OCI-LY1 (cell line): Measurements from ENCODE around the gene PDSS1.

ENCODE experiments used
- H2AFZ ChIP-seq: fragments of 200-600 bp; sonication (generic), shearing (Covaris generic); 2 replicates; pipeline ENCODE4 v1.6.0; 2014; ENCODE audit warnings: antibody characterized with exemption, mild to moderate bottlenecking, low read length
- H3F3A ChIP-seq: fragments of 200-600 bp; sonication (generic), shearing (Covaris generic); 2 replicates; pipeline ENCODE4 v1.6.0; 2014; ENCODE audit warnings: mild to moderate bottlenecking, antibody characterized with exemption, low read length, moderate library complexity; ENCODE audit not compliant: insufficient read depth
- H3K27ac ChIP-seq: fragments of 200-600 bp; sonication (generic); 2 replicates; pipeline ENCODE4 v1.5.1; 2014; ENCODE audit warnings: low read length, mixed run types, mild to moderate bottlenecking, low read depth; ENCODE audit not compliant: poor library complexity, severe bottlenecking
- H3K27me3 ChIP-seq: fragments of 200-600 bp; sonication (generic); 2 replicates; pipeline ENCODE4 v1.6.0; 2014; ENCODE audit warnings: antibody characterized with exemption, mild to moderate bottlenecking, low read length, moderate library complexity; ENCODE audit not compliant: insufficient read depth
- H3K36me3 ChIP-seq: fragments of 200-600 bp; sonication (generic); 2 replicates; pipeline ENCODE4 v1.6.1; 2014; ENCODE audit warnings: mild to moderate bottlenecking, antibody characterized with exemption, low read length, moderate library complexity, mixed read lengths; ENCODE audit not compliant: insufficient read depth
- H3K4me1 ChIP-seq: fragments of 200-600 bp; sonication (generic); 2 replicates; pipeline ENCODE4 v1.5.1; 2014; ENCODE audit warnings: mild to moderate bottlenecking, low read length, moderate library complexity; ENCODE audit not compliant: insufficient read depth, severe bottlenecking
- H3K4me2 ChIP-seq: fragments of 200-600 bp; sonication (generic), shearing (Covaris generic); 2 replicates; pipeline ENCODE4 v1.6.1; 2014; ENCODE audit warnings: low read length
- H3K4me3 ChIP-seq: fragments of 200-600 bp; sonication (generic); 2 replicates; pipeline ENCODE4 v1.5.1; 2014; ENCODE audit warnings: low read length, low read depth, mild to moderate bottlenecking, mixed read lengths; ENCODE audit not compliant: poor library complexity, severe bottlenecking
- H3K79me2 ChIP-seq: fragments of 200-600 bp; shearing (Covaris generic); 2 replicates; pipeline ENCODE4 v1.6.1; 2016; ENCODE audit warnings: mixed run types, low read length, mixed read lengths; ENCODE audit not compliant: insufficient read depth
- H3K9ac ChIP-seq: fragments of 200-600 bp; sonication (generic), shearing (Covaris generic); 2 replicates; pipeline ENCODE4 v1.6.1; 2014; ENCODE audit warnings: mild to moderate bottlenecking, low read length, mixed read lengths
- H3K9me2 ChIP-seq: fragments of 200-600 bp; sonication (generic), shearing (Covaris generic); 2 replicates; pipeline ENCODE4 v1.6.1; 2014; ENCODE audit warnings: low read depth, mild to moderate bottlenecking, low read length, mixed read lengths
- H3K9me3 ChIP-seq: fragments of 200-600 bp; shearing (Covaris generic); 2 replicates; pipeline ENCODE4 v1.6.1; 2014; ENCODE audit warnings: low read length, mixed read lengths
- H4K20me1 ChIP-seq: fragments of 200-600 bp; sonication (generic), shearing (Covaris generic); 2 replicates; pipeline ENCODE4 v1.6.0; 2016; ENCODE audit warnings: mild to moderate bottlenecking, low read length; ENCODE audit not compliant: insufficient read depth
- EZH2 ChIP-seq: fragments of 200-600 bp; sonication (generic), shearing (Covaris generic); IDR thresholded peaks from 2 replicates; pipeline ENCODE4 v1.8.0; 2017; ENCODE audit warnings: borderline replicate concordance, mixed run types, mild to moderate bottlenecking, antibody characterized with exemption, low read length, moderate library complexity, mixed read lengths
- TF ChIP-seq, protein P1 (sequence below): fragments of 200-600 bp; sonication (generic), shearing (Covaris generic); IDR thresholded peaks from 2 replicates; pipeline ENCODE4 v1.5.1; 2017; ENCODE audit warnings: mild to moderate bottlenecking, antibody characterized with exemption, low read length, moderate library complexity, mixed read lengths

Gene PDSS1

DNA sequence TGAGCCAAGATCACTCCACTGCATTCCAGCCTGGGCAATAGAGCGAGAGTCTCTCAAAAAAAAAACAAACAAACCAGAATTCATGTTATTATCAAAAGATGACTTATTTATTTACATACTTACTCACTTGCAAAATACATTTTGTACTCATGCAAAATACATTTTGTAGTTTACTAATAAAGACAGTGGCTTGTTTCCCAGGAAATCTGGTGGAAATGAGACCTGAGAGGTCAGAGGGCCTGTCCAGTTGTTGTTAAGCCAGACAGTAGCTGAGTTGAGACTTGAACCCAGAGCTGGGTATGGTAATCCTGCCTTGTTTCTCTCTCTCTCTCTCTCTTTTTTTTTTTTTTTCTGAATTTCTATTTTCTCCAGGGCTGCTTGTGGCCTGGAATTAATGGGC, 29.5 kb downstream of the PDSS1 start:
- TF ChIP-seq, protein P1, sequence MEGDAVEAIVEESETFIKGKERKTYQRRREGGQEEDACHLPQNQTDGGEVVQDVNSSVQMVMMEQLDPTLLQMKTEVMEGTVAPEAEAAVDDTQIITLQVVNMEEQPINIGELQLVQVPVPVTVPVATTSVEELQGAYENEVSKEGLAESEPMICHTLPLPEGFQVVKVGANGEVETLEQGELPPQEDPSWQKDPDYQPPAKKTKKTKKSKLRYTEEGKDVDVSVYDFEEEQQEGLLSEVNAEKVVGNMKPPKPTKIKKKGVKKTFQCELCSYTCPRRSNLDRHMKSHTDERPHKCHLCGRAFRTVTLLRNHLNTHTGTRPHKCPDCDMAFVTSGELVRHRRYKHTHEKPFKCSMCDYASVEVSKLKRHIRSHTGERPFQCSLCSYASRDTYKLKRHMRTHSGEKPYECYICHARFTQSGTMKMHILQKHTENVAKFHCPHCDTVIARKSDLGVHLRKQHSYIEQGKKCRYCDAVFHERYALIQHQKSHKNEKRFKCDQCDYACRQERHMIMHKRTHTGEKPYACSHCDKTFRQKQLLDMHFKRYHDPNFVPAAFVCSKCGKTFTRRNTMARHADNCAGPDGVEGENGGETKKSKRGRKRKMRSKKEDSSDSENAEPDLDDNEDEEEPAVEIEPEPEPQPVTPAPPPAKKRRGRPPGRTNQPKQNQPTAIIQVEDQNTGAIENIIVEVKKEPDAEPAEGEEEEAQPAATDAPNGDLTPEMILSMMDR, result no peak
- TF ChIP-seq EZH2, result no peak
- Histone ChIP-seq H3K36me3 (peaks cover 79% of the 10 kb centered on the region), H3K9ac (no peak overlapping the region), H3K27ac (no peak overlapping the region), H3K4me2 (no peak overlapping the region), H3K79me2 (no peaks in the 10 kb centered on the region), H3K27me3 (no peaks in the 10 kb centered on the region), H3F3A (no peaks in the 10 kb centered on the region), H2AFZ (no peak overlapping the region), H3K4me1 (no peaks in the 10 kb centered on the region), H3K9me3 (no peaks in the 10 kb centered on the region), H3K9me2 (no peaks in the 10 kb centered on the region), H4K20me1 (no peaks in the 10 kb centered on the region), H3K4me3 (no peak overlapping the region)

DNA sequence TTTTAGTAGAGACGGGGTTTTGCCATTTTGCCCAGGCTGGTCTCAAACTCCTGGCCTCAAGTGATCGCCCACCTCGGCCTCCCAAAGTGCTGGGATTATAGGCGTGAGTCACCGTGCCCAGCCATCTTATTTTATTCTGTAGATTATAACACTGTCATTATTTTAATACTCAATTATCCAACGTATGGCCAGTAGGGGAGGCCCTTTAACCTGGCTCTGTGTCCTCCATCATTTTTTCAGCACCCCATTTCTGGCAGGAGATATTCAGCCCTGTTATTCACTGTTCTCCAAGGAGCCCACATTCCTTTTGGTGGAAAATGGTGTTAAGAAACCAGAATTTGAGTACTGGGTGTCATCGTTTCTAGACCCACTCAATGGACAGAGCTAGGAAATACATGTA, 31.5 kb downstream of the PDSS1 start:
- no peaks in the 10 kb centered on the region for H3F3A ChIP-seq
- no peaks in the 10 kb centered on the region for H3K27me3 ChIP-seq
- H3K4me2 ChIP-seq, result no peak overlapping the region
- no peaks in the 10 kb centered on the region for H3K79me2 ChIP-seq
- no peak overlapping the region for H2AFZ ChIP-seq
- H3K4me3 ChIP-seq, result no peak overlapping the region
- no peaks in the 10 kb centered on the region for H3K9me3 ChIP-seq
- H3K36me3 ChIP-seq, result peaks cover 85% of the 10 kb centered on the region
- no peak for TF ChIP-seq EZH2
- TF ChIP-seq, protein P1, result peak; percentile 53
- H3K27ac ChIP-seq, result no peak overlapping the region
- no peaks in the 10 kb centered on the region for H3K4me1 ChIP-seq
- H3K9ac ChIP-seq, result no peak overlapping the region
- H3K9me2 ChIP-seq, result no peaks in the 10 kb centered on the region
- no peaks in the 10 kb centered on the region for H4K20me1 ChIP-seq

DNA sequence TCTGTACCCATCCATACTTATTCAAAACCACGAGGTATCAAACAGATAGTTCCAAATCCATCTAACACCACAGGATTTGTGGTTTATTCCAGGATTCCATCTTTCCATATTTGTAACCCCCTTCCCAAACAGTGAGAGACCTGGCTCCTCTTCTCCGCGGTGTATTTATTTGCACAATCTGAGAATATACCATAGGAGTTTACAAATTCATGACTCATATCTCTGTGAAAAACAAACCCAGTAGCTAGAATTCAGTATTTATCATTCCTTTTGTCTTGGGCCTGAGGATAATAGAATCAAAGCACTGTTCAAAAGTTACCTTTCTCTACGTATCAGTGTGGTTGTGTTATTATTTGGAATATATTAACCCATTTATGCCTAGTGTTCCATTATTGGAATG, 31.9 kb downstream of the PDSS1 start:
- Histone ChIP-seq H3K27me3 (no peaks in the 10 kb centered on the region), H3F3A (no peaks in the 10 kb centered on the region), H3K4me1 (peaks cover 4% of the 10 kb centered on the region), H3K4me2 (no peak overlapping the region), H3K9me3 (no peaks in the 10 kb centered on the region), H2AFZ (no peak overlapping the region), H4K20me1 (no peaks in the 10 kb centered on the region), H3K9me2 (no peaks in the 10 kb centered on the region), H3K36me3 (peaks cover 84% of the 10 kb centered on the region), H3K9ac (no peak overlapping the region), H3K79me2 (no peaks in the 10 kb centered on the region), H3K27ac (no peak overlapping the region), H3K4me3 (no peak overlapping the region)
- TF ChIP-seq, protein P1, result no peak
